Fibroblast of villous mesenchyme (primary cell): ENCODE results near the gene ELANE. TPM values are rescaled to one million over a fixed set of nuclear protein-coding genes. Genes with fewer than 3 reads are reported as not detected.

Experiments
- DNase-seq: peaks from one replicate; pipeline ENCODE4 v3.0.0-alpha.2; 2010; ENCODE audit warnings: low read depth
- H3K4me3 ChIP-seq: 2 replicates; pipeline ENCODE4 v1.5.1; 2011; ENCODE audit warnings: low read depth, mild to moderate bottlenecking, low read length
- total RNA-seq: library from RNA; depleted of rRNA; stranded (reverse); fragments of >200 nt; gene quantifications from 2 replicates; pipeline ENCODE4 v1.2.3, GENCODE V29; 2012
- TF ChIP-seq, protein P1 (sequence below): IDR thresholded peaks from 2 replicates; pipeline ENCODE4 v1.5.1; 2012; ENCODE audit warnings: low read depth, mild to moderate bottlenecking, low read length; ENCODE audit not compliant: insufficient read depth

Gene ELANE
- total RNA-seq, 1 donor, result not detected

DNA sequence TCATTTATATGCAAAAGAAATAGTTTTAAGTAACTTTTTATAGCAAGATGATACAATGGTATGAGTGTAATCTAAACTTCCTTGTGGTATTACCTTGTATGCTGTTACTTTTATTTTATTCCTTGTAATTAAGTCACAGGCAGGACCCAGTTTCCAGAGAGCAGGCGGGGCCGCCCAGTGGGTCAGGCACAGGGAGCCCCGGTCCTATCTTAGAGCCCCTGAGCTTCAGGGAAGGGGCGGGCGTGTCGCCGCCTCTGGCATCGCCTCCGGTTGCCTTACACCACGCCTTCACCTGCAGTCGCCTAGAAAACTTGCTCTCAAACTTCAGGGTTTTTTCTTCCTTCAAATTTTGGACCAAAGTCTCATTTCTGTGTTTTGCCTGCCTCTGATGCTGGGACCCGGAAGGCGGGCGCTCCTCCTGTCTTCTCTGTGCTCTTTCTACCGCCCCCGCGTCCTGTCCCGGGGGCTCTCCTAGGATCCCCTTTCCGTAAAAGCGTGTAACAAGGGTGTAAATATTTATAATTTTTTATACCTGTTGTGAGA, 40.5 kb upstream of the ELANE start:
- no peak for DNase-seq
- TF ChIP-seq, protein P1, sequence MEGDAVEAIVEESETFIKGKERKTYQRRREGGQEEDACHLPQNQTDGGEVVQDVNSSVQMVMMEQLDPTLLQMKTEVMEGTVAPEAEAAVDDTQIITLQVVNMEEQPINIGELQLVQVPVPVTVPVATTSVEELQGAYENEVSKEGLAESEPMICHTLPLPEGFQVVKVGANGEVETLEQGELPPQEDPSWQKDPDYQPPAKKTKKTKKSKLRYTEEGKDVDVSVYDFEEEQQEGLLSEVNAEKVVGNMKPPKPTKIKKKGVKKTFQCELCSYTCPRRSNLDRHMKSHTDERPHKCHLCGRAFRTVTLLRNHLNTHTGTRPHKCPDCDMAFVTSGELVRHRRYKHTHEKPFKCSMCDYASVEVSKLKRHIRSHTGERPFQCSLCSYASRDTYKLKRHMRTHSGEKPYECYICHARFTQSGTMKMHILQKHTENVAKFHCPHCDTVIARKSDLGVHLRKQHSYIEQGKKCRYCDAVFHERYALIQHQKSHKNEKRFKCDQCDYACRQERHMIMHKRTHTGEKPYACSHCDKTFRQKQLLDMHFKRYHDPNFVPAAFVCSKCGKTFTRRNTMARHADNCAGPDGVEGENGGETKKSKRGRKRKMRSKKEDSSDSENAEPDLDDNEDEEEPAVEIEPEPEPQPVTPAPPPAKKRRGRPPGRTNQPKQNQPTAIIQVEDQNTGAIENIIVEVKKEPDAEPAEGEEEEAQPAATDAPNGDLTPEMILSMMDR, result no peak

DNA sequence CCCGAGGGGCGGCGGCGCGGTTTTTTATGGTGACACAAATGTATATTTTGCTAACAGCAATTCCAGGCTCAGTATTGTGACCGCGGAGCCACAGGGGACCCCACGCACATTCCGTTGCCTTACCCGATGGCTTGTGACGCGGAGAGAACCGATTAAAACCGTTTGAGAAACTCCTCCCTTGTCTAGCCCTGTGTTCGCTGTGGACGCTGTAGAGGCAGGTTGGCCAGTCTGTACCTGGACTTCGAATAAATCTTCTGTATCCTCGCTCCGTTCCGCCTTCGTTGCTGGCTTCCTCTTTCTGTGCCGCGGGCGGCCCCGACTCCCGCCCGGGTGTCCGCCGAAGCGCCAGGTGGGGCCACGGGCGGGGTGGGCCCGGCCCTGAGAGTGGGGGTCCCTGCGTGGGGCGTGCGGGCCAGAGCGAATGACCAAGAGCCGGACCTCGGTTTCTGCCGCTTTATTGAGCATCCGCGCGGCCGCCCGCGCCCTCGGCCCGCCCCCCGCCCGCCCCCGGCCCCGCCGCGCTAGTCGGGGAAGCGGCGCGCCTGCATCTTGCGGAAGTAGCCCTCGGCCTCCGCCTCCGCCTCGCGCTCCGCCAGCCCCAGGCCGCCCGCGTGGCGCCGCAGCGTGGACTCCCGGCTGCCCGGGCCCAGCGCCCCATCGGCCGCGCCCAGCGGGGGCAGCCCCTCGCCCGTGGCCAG, 39.9 kb upstream of the ELANE start:
- TF ChIP-seq, protein P1, result no peak
- no peak overlapping the region for H3K4me3 ChIP-seq
- no peak for DNase-seq

More for the DNA sequence above, 40.5 kb upstream of the ELANE start:
- H3K4me3 ChIP-seq, result no peak overlapping the region

DNA sequence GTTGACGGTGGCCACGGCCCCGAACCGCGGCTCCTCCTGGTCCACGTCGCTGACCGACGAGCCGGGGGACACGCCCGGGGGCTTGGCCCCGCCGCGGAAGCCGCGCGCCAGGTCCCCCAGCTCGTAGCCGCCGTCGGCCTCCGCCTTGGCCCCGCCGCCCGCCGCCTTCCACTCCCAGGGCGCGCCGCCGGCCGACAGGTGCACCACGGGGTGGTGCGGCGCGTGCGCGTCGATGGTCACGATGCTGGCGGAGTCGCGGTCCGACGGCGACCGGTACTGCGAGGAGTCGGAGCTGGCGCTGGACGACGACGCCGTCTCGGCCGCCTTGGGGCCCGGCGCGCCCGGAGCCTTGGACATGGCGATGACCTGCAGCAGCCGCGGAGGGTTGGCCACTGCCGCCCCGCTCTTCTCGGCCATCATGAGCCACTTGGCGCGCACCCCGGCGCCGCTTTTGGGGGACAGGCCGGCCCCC, 39.3 kb upstream of the ELANE start:
- no peak overlapping the region for H3K4me3 ChIP-seq
- DNase-seq, result no peak
- TF ChIP-seq, protein P1, result no peak

DNA sequence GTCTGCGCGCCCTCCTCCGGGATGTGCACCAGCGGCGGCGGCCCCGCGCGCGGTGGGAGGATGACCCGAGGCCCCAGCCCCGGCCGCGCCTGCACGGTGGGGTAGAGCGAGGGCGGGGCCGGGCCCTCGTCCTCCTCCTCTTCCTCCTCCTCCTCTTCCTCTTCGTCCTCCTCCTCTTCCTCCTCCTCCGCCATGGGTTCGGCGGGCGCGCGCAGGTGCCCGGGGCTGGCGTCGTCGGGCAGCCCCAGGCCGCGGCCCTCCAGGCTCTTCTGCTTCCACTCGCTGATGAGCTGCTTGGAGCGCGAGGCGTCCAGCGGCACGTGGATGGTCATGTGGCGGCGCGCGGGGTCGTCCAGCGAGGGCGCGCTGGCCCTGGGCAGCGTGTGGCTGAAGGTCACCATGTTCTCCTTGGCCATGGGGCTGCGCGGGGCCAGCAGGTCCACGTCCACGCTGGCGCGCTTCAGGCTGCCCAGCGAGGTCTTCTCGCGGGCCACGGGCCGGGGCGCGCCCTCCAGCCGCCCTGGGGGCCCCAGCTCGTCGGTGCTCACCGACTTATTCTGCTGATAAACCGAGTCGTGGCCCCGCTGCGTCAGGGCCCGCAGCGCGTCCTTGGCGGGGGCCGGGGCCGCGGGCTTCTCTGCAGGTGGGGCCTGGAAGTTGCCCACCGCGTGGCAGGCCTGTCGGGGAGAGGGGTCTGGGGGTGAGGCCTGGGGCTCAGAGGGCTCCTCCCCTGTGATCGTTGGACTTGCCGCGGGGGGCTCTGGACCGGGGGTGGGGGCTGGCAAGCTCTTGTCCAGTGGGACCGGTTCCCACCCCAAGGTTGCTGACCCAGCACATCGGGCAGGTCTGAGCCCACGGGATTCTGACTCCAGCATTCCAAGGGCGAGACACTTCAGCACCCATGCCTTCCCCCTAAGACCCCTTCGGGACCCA, 38.6 kb upstream of the ELANE start:
- DNase-seq, result no peak
- H3K4me3 ChIP-seq, result no peak overlapping the region
- TF ChIP-seq, protein P1, result no peak

DNA sequence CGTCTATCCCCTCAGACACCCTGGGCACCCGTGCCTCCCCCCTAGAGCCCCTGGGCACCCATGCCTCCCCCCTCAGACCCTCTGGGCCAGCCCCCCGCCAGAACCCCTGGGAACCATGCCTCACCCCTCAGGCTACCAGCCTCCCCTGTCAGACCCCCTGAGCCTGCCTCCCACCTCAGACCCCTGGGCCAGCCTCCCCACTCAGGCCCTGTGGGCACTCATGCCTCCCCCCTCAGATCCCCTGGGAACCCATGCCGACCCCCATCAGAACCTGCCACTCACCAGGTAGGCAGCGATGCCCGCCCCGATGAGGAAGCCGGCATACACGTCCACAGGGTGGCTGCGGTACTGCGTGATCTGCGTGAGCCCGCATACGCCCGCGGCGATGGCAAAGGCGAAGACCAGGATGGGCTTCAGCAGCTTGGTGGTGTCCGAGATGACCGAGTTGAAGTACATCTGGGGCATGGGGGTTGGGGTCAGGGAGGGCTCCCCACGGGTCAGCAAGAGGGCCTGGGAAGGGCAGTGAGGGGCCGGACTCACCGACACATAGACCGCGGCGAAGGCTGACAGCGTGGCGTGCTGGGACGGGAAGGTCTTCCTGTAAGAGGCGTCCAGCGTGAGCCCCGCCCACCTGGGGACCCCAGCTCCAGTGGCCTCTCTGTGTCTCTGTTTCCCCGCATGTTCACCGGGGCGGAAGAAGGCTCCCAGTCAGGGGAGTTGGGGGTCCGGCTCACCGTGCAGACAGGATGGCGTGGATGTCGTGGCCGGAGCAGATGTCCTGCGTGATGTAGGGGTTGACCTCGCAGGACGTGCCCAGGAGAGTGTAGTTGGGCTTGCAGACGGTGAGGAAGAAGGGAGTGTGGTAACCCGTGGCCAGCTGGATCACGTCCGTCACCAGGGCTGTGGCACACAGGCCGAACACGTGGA, 37.7 kb upstream of the ELANE start:
- no peak for DNase-seq
- H3K4me3 ChIP-seq, result no peak overlapping the region
- TF ChIP-seq, protein P1, result no peak

DNA sequence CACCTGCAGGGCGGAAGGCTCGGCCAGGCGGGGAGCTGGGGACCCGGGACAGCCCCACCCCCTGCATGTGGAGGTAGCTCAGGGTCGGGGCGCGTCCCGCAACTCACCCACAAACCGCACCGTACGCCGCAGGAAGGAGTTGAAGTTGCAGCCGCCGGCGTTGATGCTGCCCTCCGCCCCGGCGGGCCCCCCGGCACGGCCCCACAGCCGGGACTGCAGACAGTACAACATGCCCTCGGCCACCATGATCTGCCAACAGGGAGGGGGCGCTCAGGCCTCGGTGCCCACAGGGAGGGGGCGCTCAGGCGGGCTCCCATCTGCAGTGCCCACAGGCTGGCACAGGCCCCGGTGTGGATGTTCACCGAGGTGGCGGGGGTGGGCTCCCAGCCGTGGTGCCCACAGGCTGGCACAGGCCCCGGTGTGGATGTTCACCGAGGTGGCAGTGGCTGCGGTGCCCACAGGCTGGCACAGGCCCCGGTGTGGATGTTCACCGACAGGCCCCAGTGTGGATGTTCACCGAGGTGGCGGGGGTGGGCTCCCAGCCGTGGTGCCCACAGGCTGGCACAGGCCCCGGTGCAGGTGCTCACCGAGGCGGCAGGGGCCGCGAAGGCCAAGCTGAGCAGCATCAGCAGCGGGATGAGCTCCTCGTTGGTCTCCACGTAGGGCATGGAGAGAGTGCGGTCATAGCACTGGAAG, 36.9 kb upstream of the ELANE start:
- DNase-seq, result no peak
- TF ChIP-seq, protein P1, result no peak
- H3K4me3 ChIP-seq, result no peak overlapping the region
